Mammary epithelial cell (primary cell): ENCODE data around the gene CCDC90B.

ENCODE experiments used
- EZH2 ChIP-seq: IDR thresholded peaks from 2 replicates; pipeline ENCODE4 v1.6.1; 2012; ENCODE audit warnings: low read length, inconsistent platforms, borderline replicate concordance
- TF ChIP-seq, protein P1 (sequence below), 2 donors: IDR thresholded peaks in 1 of 2; conservative IDR thresholded peaks in 1 of 2; 2 replicates each; pipeline ENCODE4 v1.5.1; 2011 to 2012; ENCODE audit warnings: inconsistent platforms in 2 of 2, low read length in 2 of 2, mild to moderate bottlenecking in 2 of 2, control low read depth in 1 of 2, low read depth in 1 of 2; ENCODE audit not compliant: insufficient read depth in 1 of 2; ENCODE audit errors: extremely low read depth in 1 of 2

DNA sequence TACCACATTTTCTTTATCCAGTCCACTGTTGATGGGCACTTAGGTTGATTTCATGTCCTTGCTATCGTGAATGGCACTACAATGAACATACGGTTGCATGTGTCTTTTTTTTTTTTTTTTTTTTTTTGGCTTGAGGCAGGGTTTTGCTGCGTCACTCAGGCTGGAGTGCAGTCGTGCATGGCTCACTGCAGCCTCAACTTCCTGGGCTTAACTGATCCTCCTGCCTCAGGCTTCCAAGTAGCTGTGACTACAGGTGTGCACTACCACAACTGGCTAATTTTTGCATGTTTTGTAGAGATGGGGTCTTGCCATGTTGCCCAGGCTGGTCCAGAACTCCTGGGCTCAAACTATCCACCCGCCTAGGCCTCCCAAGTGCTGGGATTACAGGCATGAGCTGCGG, 1.5 kb upstream of the CCDC90B start:
- TF ChIP-seq, protein P1, sequence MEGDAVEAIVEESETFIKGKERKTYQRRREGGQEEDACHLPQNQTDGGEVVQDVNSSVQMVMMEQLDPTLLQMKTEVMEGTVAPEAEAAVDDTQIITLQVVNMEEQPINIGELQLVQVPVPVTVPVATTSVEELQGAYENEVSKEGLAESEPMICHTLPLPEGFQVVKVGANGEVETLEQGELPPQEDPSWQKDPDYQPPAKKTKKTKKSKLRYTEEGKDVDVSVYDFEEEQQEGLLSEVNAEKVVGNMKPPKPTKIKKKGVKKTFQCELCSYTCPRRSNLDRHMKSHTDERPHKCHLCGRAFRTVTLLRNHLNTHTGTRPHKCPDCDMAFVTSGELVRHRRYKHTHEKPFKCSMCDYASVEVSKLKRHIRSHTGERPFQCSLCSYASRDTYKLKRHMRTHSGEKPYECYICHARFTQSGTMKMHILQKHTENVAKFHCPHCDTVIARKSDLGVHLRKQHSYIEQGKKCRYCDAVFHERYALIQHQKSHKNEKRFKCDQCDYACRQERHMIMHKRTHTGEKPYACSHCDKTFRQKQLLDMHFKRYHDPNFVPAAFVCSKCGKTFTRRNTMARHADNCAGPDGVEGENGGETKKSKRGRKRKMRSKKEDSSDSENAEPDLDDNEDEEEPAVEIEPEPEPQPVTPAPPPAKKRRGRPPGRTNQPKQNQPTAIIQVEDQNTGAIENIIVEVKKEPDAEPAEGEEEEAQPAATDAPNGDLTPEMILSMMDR (conservative IDR thresholded peaks at IDR 0.05 in 1 of 2, IDR thresholded peaks at IDR 0.05 in 1 of 2; ENCODE audit: extremely low read depth in 1 of 2, insufficient read depth in 1 of 2, low read depth in 1 of 2, low read length in 2 of 2) = no peak
- no peak for TF ChIP-seq EZH2
